HepG2 (cell line): ENCODE results near the gene MPO. TPM values are rescaled to one million over a fixed set of nuclear protein-coding genes. Genes with fewer than 3 reads are reported as not detected.

Experiments
- ATAC-seq: fragments of 200-7000 bp; cut with Tn5 transposase; 3 replicates; pipeline ENCODE4 v1.9.1; 2020; ENCODE audit warnings: mild to moderate bottlenecking, moderate library complexity
- BruUV-seq: library from RNA; stranded (reverse); fragments of 400-500 nt; replicated peaks from 2 replicates; lab custom pipeline; 2021; lab: Mats Ljungman, UMichigan
- CTCF ChIA-PET: fragments of 300-600 bp; formaldehyde crosslinking; extraction: SDS; loops from one replicate; lab custom pipeline; 2021; ENCODE audit warnings: low total read pairs, inconsistent platforms, low intra/inter-chr PET ratio; lab: Yijun Ruan, JAX
- POLR2A ChIA-PET: fragments of 350-600 bp; sonication (Branson Sonifier 250); formaldehyde crosslinking; loops from one replicate; lab custom pipeline; 2020; ENCODE audit warnings: antibody characterized with exemption, inconsistent platforms; lab: Yijun Ruan, JAX
- DNase-seq: peaks from one replicate; pipeline ENCODE4 v3.0.0-alpha.2; 2015; ENCODE audit warnings: low spot score
- FAIRE-seq: peaks from 3 replicates; lab custom pipeline; 2011; peaks lifted over from hg19 to GRCh38; lab: Jason Lieb, UNC
- H2AFZ ChIP-seq: one replicate; pipeline ENCODE4 v1.6.1; 2011; ENCODE audit warnings: low read length, inconsistent platforms
- H3K27ac ChIP-seq: fragments of 300-600 bp; 3 replicates; pipeline ENCODE4 v1.8.0; 2011; ENCODE audit warnings: mixed run types, mild to moderate bottlenecking, mixed read lengths, low read length, inconsistent platforms; ENCODE audit not compliant: insufficient read depth; ENCODE audit errors: extremely low read length
- H3K27me3 ChIP-seq, 2 experiments: fragments of 200-600 bp in 1 of 2; 2 replicates in 1 of 2; 3 replicates in 1 of 2; pipeline versions ENCODE4 v1.6.0 to v1.8.0; 2011; ENCODE audit warnings: low read length in 2 of 2, mild to moderate bottlenecking in 2 of 2, moderate library complexity in 2 of 2, inconsistent platforms in 1 of 2; ENCODE audit not compliant: insufficient read depth in 2 of 2, control insufficient read depth in 1 of 2
- H3K36me3 ChIP-seq, 2 experiments: fragments of 200-600 bp in 1 of 2; replicated peaks in 1 of 2; 2 replicates in 1 of 2; 3 replicates in 1 of 2; pipeline versions ENCODE4 v1.5.1 to v1.8.0; 2011; ENCODE audit warnings: low read length in 2 of 2, inconsistent platforms in 1 of 2; ENCODE audit not compliant: insufficient read depth in 2 of 2, control insufficient read depth in 1 of 2
- H3K4me1 ChIP-seq: 2 replicates; pipeline ENCODE4 v1.5.1; 2012; ENCODE audit warnings: low read length, inconsistent platforms; ENCODE audit not compliant: insufficient read depth
- H3K4me2 ChIP-seq: 2 replicates; pipeline ENCODE4 v1.6.0; 2011; ENCODE audit warnings: low read depth, low read length, inconsistent platforms
- H3K4me3 ChIP-seq, 3 experiments: fragments of 200-600 bp in 1 of 3; sonication (generic), shearing (Covaris generic) in 1 of 3; replicated peaks in 1 of 3; 2 replicates each; pipeline ENCODE4 v1.5.1; 2011 to 2016; ENCODE audit warnings: low read length in 3 of 3, inconsistent platforms in 2 of 3, low read depth in 2 of 3, mild to moderate bottlenecking in 2 of 3, control low read depth in 1 of 3, mixed read lengths in 1 of 3; ENCODE audit not compliant: insufficient read depth in 1 of 3
- H3K79me2 ChIP-seq: one replicate; pipeline ENCODE4 v1.6.1; 2011; ENCODE audit warnings: low read length, inconsistent platforms; ENCODE audit not compliant: insufficient read depth
- H3K9ac ChIP-seq: 2 replicates; pipeline ENCODE4 v1.6.0; 2011; ENCODE audit warnings: mild to moderate bottlenecking, low read depth, low read length, inconsistent platforms; ENCODE audit not compliant: insufficient read depth
- H3K9me3 ChIP-seq: 2 replicates; pipeline ENCODE4 v1.5.1; 2012; ENCODE audit warnings: mild to moderate bottlenecking, low read length
- H4K20me1 ChIP-seq: 2 replicates; pipeline ENCODE4 v1.6.0; 2011; ENCODE audit warnings: inconsistent platforms, mild to moderate bottlenecking, low read length, moderate library complexity; ENCODE audit not compliant: insufficient read depth
- AGO2 ChIP-seq: fragments of 200-400 bp; formaldehyde crosslinking; optimal IDR thresholded peaks from 2 replicates; pipeline ENCODE3; 2017; ENCODE audit warnings: mild to moderate bottlenecking, low read depth, low read length, moderate library complexity
- BCL3 ChIP-seq: sonication (generic); formaldehyde crosslinking; IDR thresholded peaks from 2 replicates; pipeline ENCODE4 v1.5.1; 2020; ENCODE audit warnings: mild to moderate bottlenecking, missing genetic modification reagents, moderate library complexity
- CBX1 ChIP-seq: IDR thresholded peaks from one replicate; pipeline ENCODE4 v1.6.1; 2016; ENCODE audit warnings: antibody characterized with exemption, low read depth
- POLR2A ChIP-seq, 2 experiments: IDR thresholded peaks; 2 replicates each; pipeline ENCODE4 v1.6.1; 2011; ENCODE audit warnings: low read depth in 2 of 2, low read length in 2 of 2, mild to moderate bottlenecking in 1 of 2, moderate library complexity in 1 of 2; ENCODE audit not compliant: insufficient read depth in 1 of 2
- RNF219 ChIP-seq: sonication (generic); formaldehyde crosslinking; IDR thresholded peaks from 2 replicates; pipeline ENCODE4 v1.5.0; 2020; ENCODE audit warnings: mild to moderate bottlenecking, missing genetic modification reagents
- ZFP82 ChIP-seq: sonication (generic); formaldehyde crosslinking; IDR thresholded peaks from 2 replicates; pipeline ENCODE4 v1.5.1; 2020; ENCODE audit warnings: mild to moderate bottlenecking, missing genetic modification reagents, borderline replicate concordance
- ZMYM3 ChIP-seq: sonication (generic); formaldehyde crosslinking; IDR thresholded peaks from 2 replicates; pipeline ENCODE4 v1.5.1; 2020; ENCODE audit warnings: mild to moderate bottlenecking, missing genetic modification reagents
- ZNF30 ChIP-seq: sonication (generic); formaldehyde crosslinking; IDR thresholded peaks from 2 replicates; pipeline ENCODE4 v1.5.0; 2020; ENCODE audit warnings: mild to moderate bottlenecking, missing genetic modification reagents
- ZNF724P ChIP-seq: sonication (generic); formaldehyde crosslinking; IDR thresholded peaks from 2 replicates; pipeline ENCODE4 v1.8.0; 2022; ENCODE audit warnings: missing genetic modification reagents, borderline replicate concordance
- WGBS: methylation state at CpG from one replicate; pipeline ENCODE4 v1.1.6; 2017; ENCODE audit warnings: low lambda C conversion rate; 5-methylcytosine and 5-hydroxymethylcytosine counted together
- in situ Hi-C: cut with HindIII; loops from 2 replicates; pipeline ENCODE4 v1.10.0; 2017; ENCODE audit warnings: low pct_unique_long_range_greater_than_20kb; ENCODE audit not compliant: extremely low pct_ligation_motif_present
- intact Hi-C: fragments of 100-400 bp; cut with micrococcal nuclease; formaldehyde crosslinking; loops from one replicate; pipeline ENCODE4 v1.10.0; 2022; ENCODE audit not compliant: unreplicated experiment
- polyA plus RNA-seq, 8 experiments: library from polyadenylated mRNA; depleted of rRNA in 3 of 8; stranded (reverse) in 7 of 8; unstranded in 1 of 8; fragments of >200 nt; fragmentation: Illumina TruSeq in 4 of 8; extraction: Trizol in 4 of 8; gene quantifications; 2 replicates each; pipeline versions ENCODE4 v1.2.1 to v1.2.3, GENCODE V29; 2011 to 2016; ENCODE audit warnings: low read depth in 4 of 8, missing spikeins in 1 of 8, mixed read lengths in 1 of 8; ENCODE audit not compliant: insufficient read depth in 1 of 8
- total RNA-seq, 5 experiments: library from RNA; depleted of rRNA; stranded (reverse); fragments of >200 nt; fragmentation: Illumina TruSeq; extraction: Trizol; gene quantifications; 2 replicates each; pipeline ENCODE4 v1.2.3, GENCODE V29; 2016; ENCODE audit warnings: low read depth in 1 of 5
- TF ChIP-seq, protein P1 (sequence below): sonication (generic); formaldehyde crosslinking; IDR thresholded peaks from 2 replicates; pipeline ENCODE4 v1.4.0; 2020; ENCODE audit warnings: missing genetic modification reagents
- TF ChIP-seq, protein P2 (sequence below): sonication (generic); formaldehyde crosslinking; IDR thresholded peaks from 2 replicates; pipeline ENCODE4 v1.4.0; 2020; ENCODE audit warnings: mild to moderate bottlenecking, missing genetic modification reagents

MPO gene
- total and polyA plus RNA-seq, 2 of the 13 experiments (the other 11 are each of a cell fraction or from before 2014, with no cell fraction given) = not detected

DNA sequence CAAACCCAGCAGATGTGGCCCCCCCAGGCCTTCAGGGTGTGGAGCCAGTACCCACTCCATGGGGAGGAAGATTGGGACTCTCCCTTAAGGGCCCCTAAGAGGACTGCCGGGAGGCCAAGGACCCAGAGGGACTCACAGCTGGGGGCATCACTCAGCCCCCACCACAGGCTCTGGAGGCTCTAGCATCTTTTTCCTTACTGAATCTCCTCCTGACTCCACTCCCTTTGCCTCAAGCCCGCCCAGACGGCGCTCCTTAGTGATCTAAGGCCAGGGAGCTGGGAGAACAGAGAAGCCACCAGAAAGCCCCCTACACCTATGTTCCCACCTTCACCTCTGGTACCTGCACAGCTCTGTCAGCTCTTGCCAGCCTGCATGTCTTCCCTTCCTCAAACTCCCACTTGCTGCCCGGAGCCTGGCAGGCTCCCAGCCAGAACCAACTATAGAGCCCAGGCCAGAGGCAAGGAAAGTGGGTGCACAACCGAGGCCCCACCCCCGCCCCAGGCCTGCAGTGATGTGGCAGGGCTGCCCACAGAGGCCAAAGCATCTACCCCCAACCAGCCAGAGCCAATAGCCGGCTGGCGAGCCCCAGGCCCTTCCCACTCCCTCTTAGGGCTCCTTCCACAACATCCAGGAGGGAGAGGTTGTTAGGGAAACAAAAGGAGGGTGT lies 22.3 kb upstream of the MPO start:
- H3K4me3 ChIP-seq = no peak overlapping the region
- no peak for FAIRE-seq
- no peaks in the 10 kb centered on the region for H4K20me1 ChIP-seq
- ATAC-seq = no peak
- CTCF ChIA-PET = no interaction called here
- 0 out of 2 replicates have a peak, but pooled peaks cover under 1% of the 10 kb centered on the region for H3K4me1 ChIP-seq
- H3K36me3 ChIP-seq = no peaks in the 10 kb centered on the region
- POLR2A ChIA-PET = no interaction called here
- intact Hi-C loops = no loop called here
- H3K27ac ChIP-seq = no peak overlapping the region
- no TSS peak for BruUV-seq
- H3K4me2 ChIP-seq = no peak overlapping the region
- TF ChIP-seq ZMYM3 (CRISPR knock-in tag) (no peak), CBX1 (no peak), ZNF724P (no peak), ZFP82 (CRISPR knock-in tag) (no peak), POLR2A (IDR thresholded peaks at IDR 0.05; ENCODE audit: insufficient read depth in 1 of 2, low read depth in 2 of 2, low read length in 2 of 2) (no peak), RNF219 (CRISPR knock-in tag) (no peak), AGO2 (no peak), BCL3 (CRISPR knock-in tag) (no peak), ZNF30 (no peak)
- TF ChIP-seq, protein P1, sequence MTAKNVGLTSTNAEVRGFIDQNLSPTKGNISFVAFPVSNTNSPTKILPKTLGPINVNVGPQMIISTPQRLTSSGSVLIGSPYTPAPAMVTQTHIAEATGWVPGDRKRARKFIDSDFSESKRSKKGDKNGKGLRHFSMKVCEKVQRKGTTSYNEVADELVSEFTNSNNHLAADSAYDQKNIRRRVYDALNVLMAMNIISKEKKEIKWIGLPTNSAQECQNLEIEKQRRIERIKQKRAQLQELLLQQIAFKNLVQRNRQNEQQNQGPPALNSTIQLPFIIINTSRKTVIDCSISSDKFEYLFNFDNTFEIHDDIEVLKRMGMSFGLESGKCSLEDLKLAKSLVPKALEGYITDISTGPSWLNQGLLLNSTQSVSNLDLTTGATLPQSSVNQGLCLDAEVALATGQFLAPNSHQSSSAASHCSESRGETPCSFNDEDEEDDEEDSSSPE (CRISPR knock-in tag) = no peak
- TF ChIP-seq, protein P2, sequence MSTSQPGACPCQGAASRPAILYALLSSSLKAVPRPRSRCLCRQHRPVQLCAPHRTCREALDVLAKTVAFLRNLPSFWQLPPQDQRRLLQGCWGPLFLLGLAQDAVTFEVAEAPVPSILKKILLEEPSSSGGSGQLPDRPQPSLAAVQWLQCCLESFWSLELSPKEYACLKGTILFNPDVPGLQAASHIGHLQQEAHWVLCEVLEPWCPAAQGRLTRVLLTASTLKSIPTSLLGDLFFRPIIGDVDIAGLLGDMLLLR (CRISPR knock-in tag) = no peak
- TF ChIP-seq, all 625 proteins: peak for 0
- DNase-seq = no peak
- no peak overlapping the region for H3K9ac ChIP-seq
- 19% methylated on average over 9 of the region's 9 CpGs for WGBS
- H3K9me3 ChIP-seq = no peaks in the 10 kb centered on the region
- peaks cover 11 to 58% of the 10 kb centered on the region in 2 experiments; a peak in 4 of 5 replicates for H3K27me3 ChIP-seq
- H2AFZ ChIP-seq = no peak overlapping the region
- in situ Hi-C loops = no loop called here
- H3K79me2 ChIP-seq = no peaks in the 10 kb centered on the region
